ENCODE results near the gene NDUFV1.

NDUFV1 gene

DNA sequence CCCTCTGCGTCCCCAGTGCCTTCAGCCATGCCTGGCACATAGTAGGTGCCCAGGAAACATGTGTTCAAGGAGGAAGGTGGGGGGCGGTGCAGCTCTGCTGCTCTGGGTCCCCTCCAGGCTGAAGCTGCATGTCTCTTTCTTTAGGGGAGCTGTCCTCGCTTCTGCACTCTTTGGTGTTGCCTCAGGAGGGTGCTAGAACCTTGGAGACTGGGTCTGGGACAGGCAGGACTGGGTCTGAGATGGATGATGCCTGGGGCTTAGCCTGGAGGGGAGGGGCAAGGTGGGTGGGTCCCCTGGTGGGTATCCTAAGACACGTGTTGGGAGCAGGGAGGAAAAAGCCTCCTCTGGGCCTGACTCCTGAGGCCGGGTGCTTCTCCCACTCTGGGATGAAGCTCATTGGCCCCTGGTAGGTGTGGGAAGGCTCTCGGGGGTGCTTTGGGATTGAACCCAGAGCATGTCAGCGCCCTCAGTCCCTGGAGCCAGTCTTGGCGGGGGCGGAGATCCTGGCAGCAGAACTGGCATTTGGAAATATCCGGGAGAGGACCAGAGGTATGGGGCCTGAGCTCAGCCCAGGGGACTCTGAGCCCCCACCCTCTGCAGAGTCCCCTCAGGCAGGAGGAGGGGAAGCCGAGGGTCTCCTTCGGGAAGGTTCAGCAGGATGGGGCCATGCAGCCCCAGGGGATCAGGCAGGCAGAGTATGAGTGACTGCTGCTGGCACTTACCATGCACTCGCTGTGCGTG lies 29.8 kb upstream of the NDUFV1 start:
- Histone ChIP-seq H3K36me3 (ENCODE audit: control insufficient read depth in 2 of 2, insufficient read depth in 2 of 2, low read length in 2 of 2) (no peaks in the 10 kb centered on the region), H3K4me1 (ENCODE audit: control insufficient read depth, insufficient read depth, low read length) (no peaks in the 10 kb centered on the region), H3K27ac (ENCODE audit: low read length) (no peak overlapping the region), H3K9me3 (ENCODE audit: control insufficient read depth in 2 of 2, low read length in 2 of 2) (no peaks in the 10 kb centered on the region), H3K27me3 (ENCODE audit: control insufficient read depth in 1 of 2, insufficient read depth in 2 of 2, low read length in 2 of 2) (peaks cover 6 to 13% of the 10 kb centered on the region in 2 donors), H3K9ac (ENCODE audit: low read length in 2 of 2) (no peak overlapping the region), H3K4me3 (ENCODE audit: low read length in 2 of 2) (no peak overlapping the region)

DNA sequence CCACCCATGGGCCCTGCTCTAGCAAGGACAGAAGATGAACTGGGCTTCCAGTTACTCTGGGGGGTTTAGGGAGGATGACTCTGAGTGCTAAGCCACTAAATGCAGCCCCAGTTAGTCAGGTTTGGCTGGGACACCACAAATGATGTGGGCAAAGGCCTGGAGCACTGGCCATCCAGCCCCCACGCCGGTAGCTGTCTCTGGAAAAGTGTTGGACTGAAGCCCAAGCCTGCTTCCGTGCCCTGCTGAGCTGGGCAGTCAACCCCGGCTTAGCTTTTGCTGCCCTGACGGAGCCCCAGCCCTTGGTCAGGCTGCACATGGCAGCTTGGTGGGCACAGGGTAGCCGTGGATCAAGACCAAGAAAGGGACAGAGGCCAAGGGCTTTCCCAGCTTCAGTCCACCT lies 28.8 kb upstream of the NDUFV1 start:
- Histone ChIP-seq H3K4me3 (ENCODE audit: low read length in 2 of 2) (no peak overlapping the region), H3K9me3 (ENCODE audit: control insufficient read depth in 2 of 2, low read length in 2 of 2) (no peaks in the 10 kb centered on the region), H3K36me3 (ENCODE audit: control insufficient read depth in 2 of 2, insufficient read depth in 2 of 2, low read length in 2 of 2) (no peaks in the 10 kb centered on the region), H3K4me1 (ENCODE audit: control insufficient read depth, insufficient read depth, low read length) (peaks cover 3% of the 10 kb centered on the region), H3K27me3 (ENCODE audit: control insufficient read depth in 1 of 2, insufficient read depth in 2 of 2, low read length in 2 of 2) (peaks cover 6 to 13% of the 10 kb centered on the region in 2 donors), H3K9ac (ENCODE audit: low read length in 2 of 2) (no peak overlapping the region), H3K27ac (ENCODE audit: low read length) (no peak overlapping the region)

DNA sequence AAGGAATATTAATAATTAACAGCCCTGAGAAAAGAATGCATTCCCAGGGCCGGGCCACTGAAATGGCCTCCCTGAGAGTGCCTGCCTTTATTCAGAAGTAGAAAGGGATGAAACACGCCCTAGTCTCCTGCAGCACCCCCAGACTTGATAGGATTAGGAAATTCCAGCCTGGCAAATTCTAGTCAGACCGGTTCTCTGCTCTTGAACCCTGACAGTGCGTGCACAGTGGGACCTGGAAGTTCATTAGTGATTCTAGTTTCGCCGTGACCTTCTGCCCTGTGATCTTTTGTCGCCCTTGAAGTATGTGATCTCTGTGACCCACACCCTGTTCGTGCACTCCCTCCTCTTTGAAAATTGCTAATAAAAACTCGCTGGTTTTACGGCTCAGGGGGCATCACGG lies 25.3 kb upstream of the NDUFV1 start:
- Histone ChIP-seq H3K9ac (ENCODE audit: low read length in 2 of 2) (no peak overlapping the region), H3K9me3 (ENCODE audit: control insufficient read depth in 2 of 2, low read length in 2 of 2) (no peaks in the 10 kb centered on the region), H3K27me3 (ENCODE audit: control insufficient read depth in 1 of 2, insufficient read depth in 2 of 2, low read length in 2 of 2) (peaks cover 2 to 9% of the 10 kb centered on the region in 2 donors), H3K4me3 (ENCODE audit: low read length in 2 of 2) (no peak overlapping the region), H3K36me3 (ENCODE audit: control insufficient read depth in 2 of 2, insufficient read depth in 2 of 2, low read length in 2 of 2) (peaks cover 4 to 6% of the 10 kb centered on the region in 2 donors), H3K4me1 (ENCODE audit: control insufficient read depth, insufficient read depth, low read length) (peaks cover 19% of the 10 kb centered on the region), H3K27ac (ENCODE audit: low read length) (no peak overlapping the region)

DNA sequence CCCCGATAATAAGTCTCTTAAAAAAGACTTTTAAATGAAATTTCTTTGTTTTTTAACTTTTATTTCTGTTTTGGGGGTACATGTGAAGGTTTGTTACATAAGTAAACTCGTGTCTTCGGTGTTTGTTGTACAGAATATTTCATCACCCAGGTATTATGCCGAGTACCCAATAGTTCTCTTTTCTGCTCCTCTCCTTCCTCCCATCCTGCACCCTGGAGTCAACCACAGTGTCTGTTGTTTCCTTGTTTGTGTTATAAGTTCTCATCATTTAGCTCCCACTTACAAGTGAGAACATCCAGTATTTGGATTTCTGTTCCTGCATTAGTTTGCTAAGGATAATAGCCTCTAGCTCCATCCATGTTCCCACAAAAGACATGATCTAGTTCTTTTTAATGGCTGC lies 24.7 kb upstream of the NDUFV1 start:
- no peak overlapping the region for H3K4me3 ChIP-seq (ENCODE audit: low read length in 2 of 2)
- no peak overlapping the region for H3K9ac ChIP-seq (ENCODE audit: low read length in 2 of 2)
- H3K27ac ChIP-seq (ENCODE audit: low read length), result no peak overlapping the region
- peaks cover 19% of the 10 kb centered on the region for H3K4me1 ChIP-seq (ENCODE audit: control insufficient read depth, insufficient read depth, low read length)
- H3K36me3 ChIP-seq (ENCODE audit: control insufficient read depth in 2 of 2, insufficient read depth in 2 of 2, low read length in 2 of 2), result peaks cover 7% of the 10 kb centered on the region in 2 donors
- H3K27me3 ChIP-seq (ENCODE audit: control insufficient read depth in 1 of 2, insufficient read depth in 2 of 2, low read length in 2 of 2), result peaks cover 0 to 4% of the 10 kb centered on the region in 2 donors
- no peaks in the 10 kb centered on the region for H3K9me3 ChIP-seq (ENCODE audit: control insufficient read depth in 2 of 2, low read length in 2 of 2)

DNA sequence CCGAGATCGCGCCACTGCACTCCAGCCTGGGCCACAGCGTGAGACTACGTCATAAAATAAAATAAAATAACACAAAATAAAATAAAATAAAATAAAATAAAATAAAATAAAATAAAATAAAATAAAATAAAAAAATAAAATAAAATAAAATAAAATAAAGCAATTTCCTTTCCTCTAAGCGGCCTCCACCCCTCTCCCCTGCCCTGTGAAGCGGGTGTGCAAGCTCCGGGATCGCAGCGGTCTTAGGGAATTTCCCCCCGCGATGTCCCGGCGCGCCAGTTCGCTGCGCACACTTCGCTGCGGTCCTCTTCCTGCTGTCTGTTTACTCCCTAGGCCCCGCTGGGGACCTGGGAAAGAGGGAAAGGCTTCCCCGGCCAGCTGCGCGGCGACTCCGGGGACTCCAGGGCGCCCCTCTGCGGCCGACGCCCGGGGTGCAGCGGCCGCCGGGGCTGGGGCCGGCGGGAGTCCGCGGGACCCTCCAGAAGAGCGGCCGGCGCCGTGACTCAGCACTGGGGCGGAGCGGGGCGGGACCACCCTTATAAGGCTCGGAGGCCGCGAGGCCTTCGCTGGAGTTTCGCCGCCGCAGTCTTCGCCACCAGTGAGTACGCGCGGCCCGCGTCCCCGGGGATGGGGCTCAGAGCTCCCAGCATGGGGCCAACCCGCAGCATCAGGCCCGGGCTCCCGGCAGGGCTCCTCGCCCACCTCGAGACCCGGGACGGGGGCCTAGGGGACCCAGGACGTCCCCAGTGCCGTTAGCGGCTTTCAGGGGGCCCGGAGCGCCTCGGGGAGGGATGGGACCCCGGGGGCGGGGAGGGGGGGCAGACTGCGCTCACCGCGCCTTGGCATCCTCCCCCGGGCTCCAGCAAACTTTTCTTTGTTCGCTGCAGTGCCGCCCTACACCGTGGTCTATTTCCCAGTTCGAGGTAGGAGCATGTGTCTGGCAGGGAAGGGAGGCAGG lies 23.2 kb upstream of the NDUFV1 start, which contains the start of gene GSTP1:
TSS of gene GSTP1 (plus strand) at position 566 of the 958 bp plus-strand sequence. CDS start at position 598, 32 bp downstream.
- H3K27ac ChIP-seq (ENCODE audit: low read length), result peak within 1 kb of the TSS; percentile 86
- peak within 1 kb of the TSS; percentile 79 to 84 for H3K4me3 ChIP-seq (ENCODE audit: low read length in 2 of 2)
- H3K9ac ChIP-seq (ENCODE audit: low read length in 2 of 2), result peak within 1 kb of the TSS; percentile 89 to 98
- peaks cover 19% of the 10 kb centered on the region for H3K4me1 ChIP-seq (ENCODE audit: control insufficient read depth, insufficient read depth, low read length)
- H3K27me3 ChIP-seq (ENCODE audit: control insufficient read depth in 1 of 2, insufficient read depth in 2 of 2, low read length in 2 of 2), result no peaks in the 10 kb centered on the region
- H3K9me3 ChIP-seq (ENCODE audit: control insufficient read depth in 2 of 2, low read length in 2 of 2), result no peaks in the 10 kb centered on the region
- H3K36me3 ChIP-seq (ENCODE audit: control insufficient read depth in 2 of 2, insufficient read depth in 2 of 2, low read length in 2 of 2), result peaks cover 9 to 12% of the 10 kb centered on the region in 2 donors

DNA sequence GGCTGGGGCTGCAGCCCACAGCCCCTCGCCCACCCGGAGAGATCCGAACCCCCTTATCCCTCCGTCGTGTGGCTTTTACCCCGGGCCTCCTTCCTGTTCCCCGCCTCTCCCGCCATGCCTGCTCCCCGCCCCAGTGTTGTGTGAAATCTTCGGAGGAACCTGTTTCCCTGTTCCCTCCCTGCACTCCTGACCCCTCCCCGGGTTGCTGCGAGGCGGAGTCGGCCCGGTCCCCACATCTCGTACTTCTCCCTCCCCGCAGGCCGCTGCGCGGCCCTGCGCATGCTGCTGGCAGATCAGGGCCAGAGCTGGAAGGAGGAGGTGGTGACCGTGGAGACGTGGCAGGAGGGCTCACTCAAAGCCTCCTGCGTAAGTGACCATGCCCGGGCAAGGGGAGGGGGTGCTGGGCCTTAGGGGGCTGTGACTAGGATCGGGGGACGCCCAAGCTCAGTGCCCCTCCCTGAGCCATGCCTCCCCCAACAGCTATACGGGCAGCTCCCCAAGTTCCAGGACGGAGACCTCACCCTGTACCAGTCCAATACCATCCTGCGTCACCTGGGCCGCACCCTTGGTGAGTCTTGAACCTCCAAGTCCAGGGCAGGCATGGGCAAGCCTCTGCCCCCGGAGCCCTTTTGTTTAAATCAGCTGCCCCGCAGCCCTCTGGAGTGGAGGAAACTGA lies 22.4 kb upstream of the NDUFV1 start:
- Histone ChIP-seq H3K27ac (ENCODE audit: low read length) (peak overlapping the region; percentile 86), H3K9ac (ENCODE audit: low read length in 2 of 2) (peak overlapping the region; percentile 89 to 98), H3K9me3 (ENCODE audit: control insufficient read depth in 2 of 2, low read length in 2 of 2) (no peaks in the 10 kb centered on the region), H3K36me3 (ENCODE audit: control insufficient read depth in 2 of 2, insufficient read depth in 2 of 2, low read length in 2 of 2) (peaks cover 9 to 12% of the 10 kb centered on the region in 2 donors), H3K27me3 (ENCODE audit: control insufficient read depth in 1 of 2, insufficient read depth in 2 of 2, low read length in 2 of 2) (no peaks in the 10 kb centered on the region), H3K4me1 (ENCODE audit: control insufficient read depth, insufficient read depth, low read length) (peaks cover 19% of the 10 kb centered on the region), H3K4me3 (ENCODE audit: low read length in 2 of 2) (peak overlapping the region; percentile 79 to 84)

DNA sequence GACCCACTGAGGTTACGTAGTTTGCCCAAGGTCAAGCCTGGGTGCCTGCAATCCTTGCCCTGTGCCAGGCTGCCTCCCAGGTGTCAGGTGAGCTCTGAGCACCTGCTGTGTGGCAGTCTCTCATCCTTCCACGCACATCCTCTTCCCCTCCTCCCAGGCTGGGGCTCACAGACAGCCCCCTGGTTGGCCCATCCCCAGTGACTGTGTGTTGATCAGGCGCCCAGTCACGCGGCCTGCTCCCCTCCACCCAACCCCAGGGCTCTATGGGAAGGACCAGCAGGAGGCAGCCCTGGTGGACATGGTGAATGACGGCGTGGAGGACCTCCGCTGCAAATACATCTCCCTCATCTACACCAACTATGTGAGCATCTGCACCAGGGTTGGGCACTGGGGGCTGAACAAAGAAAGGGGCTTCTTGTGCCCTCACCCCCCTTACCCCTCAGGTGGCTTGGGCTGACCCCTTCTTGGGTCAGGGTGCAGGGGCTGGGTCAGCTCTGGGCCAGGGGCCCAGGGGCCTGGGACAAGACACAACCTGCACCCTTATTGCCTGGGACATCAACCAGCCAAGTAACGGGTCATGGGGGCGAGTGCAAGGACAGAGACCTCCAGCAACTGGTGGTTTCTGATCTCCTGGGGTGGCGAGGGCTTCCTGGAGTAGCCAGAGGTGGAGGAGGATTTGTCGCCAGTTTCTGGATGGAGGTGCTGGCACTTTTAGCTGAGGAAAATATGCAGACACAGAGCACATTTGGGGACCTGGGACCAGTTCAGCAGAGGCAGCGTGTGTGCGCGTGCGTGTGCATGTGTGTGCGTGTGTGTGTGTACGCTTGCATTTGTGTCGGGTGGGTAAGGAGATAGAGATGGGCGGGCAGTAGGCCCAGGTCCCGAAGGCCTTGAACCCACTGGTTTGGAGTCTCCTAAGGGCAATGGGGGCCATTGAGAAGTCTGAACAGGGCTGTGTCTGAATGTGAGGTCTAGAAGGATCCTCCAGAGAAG lies 21.6 kb upstream of the NDUFV1 start:
- Histone ChIP-seq H3K9ac (ENCODE audit: low read length in 2 of 2) (peak overlapping the region; percentile 89 to 98), H3K36me3 (ENCODE audit: control insufficient read depth in 2 of 2, insufficient read depth in 2 of 2, low read length in 2 of 2) (peaks cover 9 to 12% of the 10 kb centered on the region in 2 donors), H3K4me3 (ENCODE audit: low read length in 2 of 2) (peak overlapping the region; percentile 79 to 84), H3K9me3 (ENCODE audit: control insufficient read depth in 2 of 2, low read length in 2 of 2) (no peaks in the 10 kb centered on the region), H3K27ac (ENCODE audit: low read length) (peak overlapping the region; percentile 86), H3K4me1 (ENCODE audit: control insufficient read depth, insufficient read depth, low read length) (peaks cover 19% of the 10 kb centered on the region), H3K27me3 (ENCODE audit: control insufficient read depth in 1 of 2, insufficient read depth in 2 of 2, low read length in 2 of 2) (no peaks in the 10 kb centered on the region)

DNA sequence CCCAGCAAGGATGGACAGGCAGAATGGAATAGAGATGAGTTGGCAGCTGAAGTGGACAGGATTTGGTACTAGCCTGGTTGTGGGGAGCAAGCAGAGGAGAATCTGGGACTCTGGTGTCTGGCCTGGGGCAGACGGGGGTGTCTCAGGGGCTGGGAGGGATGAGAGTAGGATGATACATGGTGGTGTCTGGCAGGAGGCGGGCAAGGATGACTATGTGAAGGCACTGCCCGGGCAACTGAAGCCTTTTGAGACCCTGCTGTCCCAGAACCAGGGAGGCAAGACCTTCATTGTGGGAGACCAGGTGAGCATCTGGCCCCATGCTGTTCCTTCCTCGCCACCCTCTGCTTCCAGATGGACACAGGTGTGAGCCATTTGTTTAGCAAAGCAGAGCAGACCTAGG lies 20.8 kb upstream of the NDUFV1 start:
- Histone ChIP-seq H3K36me3 (ENCODE audit: control insufficient read depth in 2 of 2, insufficient read depth in 2 of 2, low read length in 2 of 2) (peaks cover 9 to 12% of the 10 kb centered on the region in 2 donors), H3K4me1 (ENCODE audit: control insufficient read depth, insufficient read depth, low read length) (peaks cover 19% of the 10 kb centered on the region), H3K4me3 (ENCODE audit: low read length in 2 of 2) (no peak overlapping the region), H3K27ac (ENCODE audit: low read length) (peak overlapping the region; percentile 86), H3K9me3 (ENCODE audit: control insufficient read depth in 2 of 2, low read length in 2 of 2) (no peaks in the 10 kb centered on the region), H3K9ac (ENCODE audit: low read length in 2 of 2) (peak overlapping the region in 1 of 2 donors; percentile 21), H3K27me3 (ENCODE audit: control insufficient read depth in 1 of 2, insufficient read depth in 2 of 2, low read length in 2 of 2) (no peaks in the 10 kb centered on the region)

DNA sequence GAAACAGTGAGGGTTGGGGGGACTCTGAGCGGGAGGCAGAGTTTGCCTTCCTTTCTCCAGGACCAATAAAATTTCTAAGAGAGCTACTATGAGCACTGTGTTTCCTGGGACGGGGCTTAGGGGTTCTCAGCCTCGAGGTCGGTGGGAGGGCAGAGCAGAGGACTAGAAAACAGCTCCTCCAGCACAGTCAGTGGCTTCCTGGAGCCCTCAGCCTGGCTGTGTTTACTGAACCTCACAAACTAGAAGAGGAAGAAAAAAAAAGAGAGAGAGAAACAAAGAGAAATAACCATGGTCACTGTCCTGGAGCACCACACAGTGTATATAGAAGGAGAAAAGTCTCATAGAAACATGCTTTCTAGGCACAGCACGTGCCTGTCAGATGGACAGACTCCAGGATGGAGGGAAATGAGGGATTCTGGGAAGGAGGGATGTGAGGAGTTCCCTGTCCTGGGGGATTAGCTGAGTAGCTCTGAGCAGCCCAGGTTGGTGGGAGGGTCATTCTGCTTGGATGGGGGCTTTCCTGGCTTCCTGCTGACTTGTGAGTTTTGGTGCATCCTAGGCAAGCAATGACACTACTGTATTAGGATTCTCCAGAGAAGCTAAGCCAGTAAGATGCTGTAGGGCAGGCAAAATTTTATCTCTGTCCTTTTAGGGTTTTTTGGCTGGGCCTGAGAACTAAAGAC lies 20.0 kb upstream of the NDUFV1 start:
- Histone ChIP-seq H3K27me3 (ENCODE audit: control insufficient read depth in 1 of 2, insufficient read depth in 2 of 2, low read length in 2 of 2) (no peaks in the 10 kb centered on the region), H3K9ac (ENCODE audit: low read length in 2 of 2) (no peak overlapping the region), H3K9me3 (ENCODE audit: control insufficient read depth in 2 of 2, low read length in 2 of 2) (no peaks in the 10 kb centered on the region), H3K36me3 (ENCODE audit: control insufficient read depth in 2 of 2, insufficient read depth in 2 of 2, low read length in 2 of 2) (peaks cover 9 to 12% of the 10 kb centered on the region in 2 donors), H3K4me1 (ENCODE audit: control insufficient read depth, insufficient read depth, low read length) (peaks cover 19% of the 10 kb centered on the region), H3K27ac (ENCODE audit: low read length) (no peak overlapping the region), H3K4me3 (ENCODE audit: low read length in 2 of 2) (no peak overlapping the region)

All from stomach smooth muscle (tissue), 2 donors.